Progenitor cell of endocrine pancreas (in vitro differentiated cells): ENCODE measurements around the gene CCL23. TPM values are rescaled to one million over a fixed set of nuclear protein-coding genes. Genes with fewer than 3 reads are reported as not detected.
A peak's percentile ranks its signal among the peaks of the same experiment; 100 is the strongest.

Experiments used
- DNase-seq: peaks from one replicate; pipeline ENCODE4 v3.0.0; 2021; ENCODE audit warnings: low spot score; ENCODE audit not compliant: unreplicated experiment
- H3K27ac Mint-ChIP-seq: 2 replicates; pipeline ENCODE4 v1.8.0; 2021; ENCODE audit warnings: mild to moderate bottlenecking, moderate library complexity, mixed read lengths
- H3K27me3 Mint-ChIP-seq: 2 replicates; pipeline ENCODE4 v1.8.0; 2021; ENCODE audit warnings: mixed read lengths
- H3K36me3 Mint-ChIP-seq: 2 replicates; pipeline ENCODE4 v1.8.0; 2022; ENCODE audit warnings: mixed read lengths; ENCODE audit not compliant: insufficient read depth
- H3K4me1 Mint-ChIP-seq: 2 replicates; pipeline ENCODE4 v1.8.0; 2021; ENCODE audit warnings: low read depth, mixed read lengths
- H3K4me3 Mint-ChIP-seq: 2 replicates; pipeline ENCODE4 v1.8.0; 2021; ENCODE audit warnings: low read depth, mild to moderate bottlenecking, moderate library complexity, mixed read lengths
- H3K9me3 Mint-ChIP-seq: 2 replicates; pipeline ENCODE4 v1.8.0; 2021; ENCODE audit warnings: low read depth, mixed read lengths
- CTCF ChIP-seq: fragments of 200-600 bp; sonication (generic); IDR thresholded peaks from one replicate; pipeline ENCODE4 v1.5.0; 2021; ENCODE audit warnings: antibody characterized with exemption, mild to moderate bottlenecking; ENCODE audit not compliant: unreplicated experiment
- total RNA-seq: library from RNA; stranded (reverse); gene quantifications from 2 replicates; pipeline ENCODE4 v1.2.1, GENCODE V29; 2021

The CCL23 gene
- total RNA-seq, 1 donor from 2014 or later, result not detected

- no peak overlapping the region for H3K4me3 Mint-ChIP-seq
- no peaks in the 10 kb centered on the region for H3K36me3 Mint-ChIP-seq
- H3K9me3 Mint-ChIP-seq, result peaks cover 6% of the 10 kb centered on the region
- H3K4me1 Mint-ChIP-seq, result peaks cover 10% of the 10 kb centered on the region
- no peak overlapping the region for H3K27ac Mint-ChIP-seq
- H3K27me3 Mint-ChIP-seq, result no peaks in the 10 kb centered on the region
- DNase-seq, result no peak
- no peak for TF ChIP-seq CTCF
These were observed 33.6 kb downstream of the CCL23 start for GRCh38 chr17:35984140-35984539.

GRCh38 chr17:35982409-35983191 is 35.2 kb downstream of the CCL23 start:
- Mint-ChIP-seq H3K27me3 (no peaks in the 10 kb centered on the region), H3K4me1 (peaks cover 12% of the 10 kb centered on the region), H3K27ac (no peak overlapping the region), H3K4me3 (no peak overlapping the region), H3K9me3 (no peaks in the 10 kb centered on the region), H3K36me3 (no peaks in the 10 kb centered on the region)
- DNase-seq, result no peak
- TF ChIP-seq CTCF, result no peak

- no peaks in the 10 kb centered on the region for H3K36me3 Mint-ChIP-seq
- peak; percentile 53 for TF ChIP-seq CTCF
- H3K4me3 Mint-ChIP-seq, result no peak overlapping the region
- peaks cover 12% of the 10 kb centered on the region for H3K4me1 Mint-ChIP-seq
- H3K9me3 Mint-ChIP-seq, result no peaks in the 10 kb centered on the region
- no peak for DNase-seq
- no peaks in the 10 kb centered on the region for H3K27me3 Mint-ChIP-seq
- H3K27ac Mint-ChIP-seq, result no peak overlapping the region
These were observed 35.9 kb downstream of the CCL23 start for GRCh38 chr17:35981908-35982330.

GRCh38 chr17:35981246-35981645 is 36.5 kb downstream of the CCL23 start, which contains the start of gene CCL16:
TSS of gene CCL16 (minus strand) at chr17:35981497. CDS start at chr17:35981420, 77 bp downstream.
- Mint-ChIP-seq H3K9me3 (peaks cover 4% of the 10 kb centered on the region), H3K36me3 (peaks cover 3% of the 10 kb centered on the region), H3K27ac (peak within 1 kb of the TSS; percentile 8), H3K4me3 (no peak within 1 kb of the TSS), H3K4me1 (peaks cover 17% of the 10 kb centered on the region), H3K27me3 (no peaks in the 10 kb centered on the region)
- no peak for TF ChIP-seq CTCF
- DNase-seq, result no peak

- DNase-seq, result no peak
- H3K36me3 Mint-ChIP-seq, result peaks cover 3% of the 10 kb centered on the region
- TF ChIP-seq CTCF, result no peak
These were observed 39.4 kb downstream of the CCL23 start for GRCh38 chr17:35978346-35978745.

More at GRCh38 chr17:35978346-35978745, 39.4 kb downstream of the CCL23 start:
- Mint-ChIP-seq H3K4me1 (peaks cover 28% of the 10 kb centered on the region), H3K4me3 (no peak overlapping the region), H3K27ac (peak overlapping the region; percentile 69), H3K9me3 (peaks cover 4% of the 10 kb centered on the region), H3K27me3 (no peaks in the 10 kb centered on the region)
